ENCODE results near the gene CCDC175.
A peak's percentile ranks its signal among the peaks of the same experiment; 100 is the strongest.

Gene CCDC175

DNA sequence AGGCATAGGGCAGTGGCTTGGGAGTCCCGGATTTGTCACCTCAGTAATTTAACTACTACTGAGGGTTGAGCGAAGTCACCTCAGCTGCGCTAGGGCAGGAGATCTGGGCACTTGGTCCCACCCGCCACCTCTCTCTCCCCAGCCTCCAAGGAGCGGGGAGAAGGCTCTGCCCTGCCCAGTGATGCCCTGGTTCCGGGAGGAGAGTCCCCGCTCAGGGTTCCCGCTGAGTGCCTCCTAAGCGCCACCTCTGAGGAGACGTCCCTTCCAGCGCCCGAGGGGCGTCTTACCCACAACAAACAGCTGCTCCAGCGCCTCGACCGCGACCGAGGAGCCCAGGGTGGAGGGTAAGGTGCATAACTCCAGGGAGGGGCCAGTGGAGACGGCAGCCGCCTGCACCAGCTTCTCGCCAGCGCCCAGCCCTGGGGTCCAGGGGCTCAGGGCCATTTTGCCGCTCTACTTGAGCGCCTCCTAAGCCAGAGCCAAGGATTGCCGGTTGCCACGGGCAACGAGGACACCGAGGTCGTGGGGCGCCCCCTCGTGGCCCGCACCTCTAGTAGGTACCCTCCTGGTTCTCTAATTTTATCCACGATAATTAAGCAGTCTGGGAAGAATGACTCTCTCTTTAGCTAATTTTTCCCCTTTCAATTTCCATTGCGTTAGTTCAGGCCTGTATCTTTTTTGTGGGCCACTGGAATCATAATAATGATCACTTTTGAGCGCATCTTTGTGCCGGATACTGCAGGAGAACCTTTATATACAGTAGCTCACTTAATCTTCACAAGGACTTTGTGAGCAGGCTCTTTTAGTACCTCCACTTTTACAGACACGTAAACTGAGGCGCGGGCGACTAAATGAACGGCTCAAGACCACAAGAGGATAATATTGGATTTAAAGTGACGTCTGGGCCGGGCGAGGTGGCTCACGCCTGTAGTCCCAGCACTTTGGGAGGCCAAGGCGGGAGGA, at the start of gene CCDC175:
TSS of gene CCDC175 (minus strand) at position 481 of the 963 bp plus-strand sequence. CDS start at position 444, 37 bp downstream.
- peak; percentile 79 for DNase-seq

DNA sequence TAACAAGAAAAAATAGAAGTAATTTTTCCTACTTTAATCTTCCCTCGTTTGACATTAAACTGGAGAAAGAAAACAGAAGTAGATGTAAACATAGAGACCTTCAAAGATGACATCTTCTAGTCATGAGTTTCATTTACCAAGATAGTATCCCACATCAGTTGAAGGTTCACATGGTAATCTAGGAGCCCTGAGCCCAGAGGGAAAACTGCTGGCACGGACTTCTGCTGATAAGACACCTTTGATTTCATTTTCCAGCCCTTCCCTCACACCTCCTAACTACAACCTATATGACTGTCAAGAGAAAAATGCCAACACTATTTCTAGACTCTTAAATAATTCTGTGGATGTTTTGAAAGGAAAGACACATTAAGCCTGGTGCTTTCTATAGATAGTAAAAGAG, 46.0 kb upstream of the CCDC175 start:
- no peak for DNase-seq

DNA sequence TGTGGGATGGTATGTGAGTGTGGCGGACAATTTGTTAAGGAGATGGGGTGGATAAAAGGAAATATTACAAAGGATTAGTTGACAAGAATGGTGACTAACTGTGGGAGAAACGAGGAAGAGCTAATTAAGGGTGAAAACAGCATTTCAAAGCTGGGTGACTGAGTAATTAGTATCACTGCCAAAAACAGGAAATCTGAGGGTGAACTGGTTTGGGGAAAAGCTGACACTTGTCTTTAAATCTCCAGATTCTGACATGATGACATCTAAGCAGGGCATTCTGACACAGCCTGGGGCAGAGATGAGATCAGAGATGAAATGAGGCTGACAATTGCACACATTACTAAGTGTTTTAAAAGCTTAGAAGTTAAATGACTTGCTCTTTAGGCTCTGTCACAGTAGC, 42.4 kb upstream of the CCDC175 start:
- no peak for DNase-seq

DNA sequence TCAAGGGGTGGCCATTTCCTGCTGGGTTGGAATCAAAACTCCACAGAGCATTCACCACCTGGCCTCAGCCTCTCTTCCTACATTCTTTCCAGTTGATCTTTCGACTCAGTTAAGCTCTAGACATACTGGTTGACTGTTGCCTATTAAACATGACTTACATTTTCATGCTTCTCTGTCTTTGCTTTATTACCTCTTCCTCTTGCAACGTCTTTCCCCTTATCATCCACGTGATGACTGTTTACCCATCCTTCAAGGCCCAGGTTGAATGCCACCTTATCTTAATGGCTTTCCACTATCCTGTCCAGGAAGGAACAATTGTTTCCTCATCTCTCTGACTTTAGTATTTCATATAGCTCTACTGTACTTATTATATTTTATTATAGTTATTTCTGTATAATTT, 24.4 kb upstream of the CCDC175 start:
- no peak for DNase-seq

DNA sequence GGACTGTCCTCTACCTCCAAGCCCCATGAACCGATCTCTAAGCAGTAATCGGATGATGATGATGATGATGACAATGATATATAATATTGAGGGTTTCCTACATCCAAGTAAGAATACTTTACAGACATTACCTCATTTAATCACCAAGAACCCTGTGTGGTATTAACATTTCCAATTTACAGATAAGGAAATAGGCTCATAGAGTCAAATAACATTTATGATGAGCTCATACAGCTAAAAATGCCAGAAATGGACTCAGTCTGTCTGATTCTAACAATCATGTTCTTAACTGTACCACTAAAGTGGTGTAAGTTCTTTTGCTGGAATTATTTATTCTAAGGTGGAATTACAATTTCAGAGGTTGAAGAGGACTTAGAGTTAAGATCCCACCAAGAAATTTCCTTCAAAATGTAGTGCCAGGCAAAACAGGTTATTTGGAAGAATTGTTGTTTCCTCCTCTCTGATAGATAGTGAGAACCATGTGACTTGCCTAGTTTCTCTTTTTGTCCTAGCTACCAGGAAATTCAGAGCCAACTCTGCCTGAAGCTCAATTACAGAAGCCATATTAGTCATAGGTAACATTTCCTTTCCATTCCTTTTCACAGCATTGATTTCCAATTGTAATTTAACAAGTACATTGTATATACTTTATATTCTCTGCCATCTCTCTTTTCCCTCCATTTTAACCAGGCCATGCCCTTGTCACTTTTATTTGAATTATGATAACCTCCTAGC, 23.8 kb upstream of the CCDC175 start:
- DNase-seq = no peak

DNA sequence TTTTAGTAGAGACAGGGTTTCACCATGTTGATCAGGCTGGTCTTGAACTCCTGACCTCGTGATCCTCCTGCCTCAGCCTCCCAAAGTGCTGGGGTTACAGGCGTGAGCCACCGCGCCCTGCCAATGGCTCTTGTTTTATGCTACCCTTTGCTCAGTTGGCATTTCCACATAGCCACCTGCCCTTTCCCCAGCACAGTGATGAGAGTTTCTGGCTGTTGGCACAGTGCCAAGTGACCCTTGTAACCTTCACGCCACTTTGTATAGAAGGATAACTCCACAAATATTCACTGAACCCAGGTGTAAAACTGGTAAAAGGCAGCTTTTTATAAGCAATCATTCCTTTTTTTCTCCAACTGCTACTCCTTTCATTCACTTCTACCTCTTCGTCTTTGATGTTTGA, 18.5 kb upstream of the CCDC175 start:
- no peak for DNase-seq

DNA sequence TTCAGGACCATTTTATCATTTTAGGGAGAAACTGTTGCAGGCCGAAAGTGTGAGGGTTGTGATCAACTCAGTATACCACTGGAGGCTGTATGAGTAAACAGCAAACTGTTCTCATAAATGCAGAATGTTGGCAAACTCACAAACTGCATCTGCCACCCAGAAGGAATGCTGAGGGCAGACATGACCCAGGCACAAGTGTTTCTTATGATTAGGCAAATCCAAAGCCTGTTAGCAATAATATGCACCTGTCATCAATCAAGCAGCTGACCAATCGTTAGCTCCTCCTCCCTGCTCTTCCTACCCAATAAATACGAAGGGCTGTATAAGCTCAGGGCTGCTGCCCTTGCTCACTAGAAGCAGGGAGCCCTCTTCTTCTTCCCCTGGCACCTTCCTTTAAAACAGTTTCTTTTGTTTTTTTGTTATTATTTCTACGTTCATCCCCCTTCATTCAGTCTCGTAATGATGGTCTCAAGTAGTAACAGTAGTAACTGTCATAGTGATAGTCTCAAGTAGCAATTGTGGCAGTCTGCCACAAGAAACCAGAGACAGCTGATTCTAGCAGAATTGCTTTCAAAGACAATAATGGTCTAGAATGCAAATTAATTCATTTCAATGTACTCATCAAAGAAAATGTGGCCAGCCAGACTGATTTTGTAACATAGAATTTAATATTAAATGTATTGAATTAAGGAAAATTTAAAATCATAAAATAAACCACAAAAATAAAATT, 15.2 kb upstream of the CCDC175 start:
- no peak for DNase-seq

DNA sequence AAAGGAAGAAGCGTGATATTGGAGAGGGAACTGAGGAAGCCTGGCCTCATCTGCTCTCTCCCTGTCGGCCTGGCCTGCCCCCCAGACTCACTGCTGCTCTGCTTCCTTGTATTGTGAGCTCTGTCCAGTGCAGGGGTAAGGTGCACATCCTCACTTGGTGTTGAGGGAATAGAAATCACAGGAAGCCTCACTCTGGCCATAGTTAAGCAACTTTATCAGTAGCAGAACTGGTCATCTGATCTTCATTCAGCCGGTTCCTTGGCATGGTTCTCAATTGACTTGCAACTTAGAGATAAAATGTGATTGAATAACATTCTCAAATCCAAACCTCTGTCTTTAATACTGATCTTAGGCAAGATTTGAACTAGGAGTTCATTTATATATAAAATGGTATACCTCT, 11.5 kb upstream of the CCDC175 start:
- no peak for DNase-seq

DNA sequence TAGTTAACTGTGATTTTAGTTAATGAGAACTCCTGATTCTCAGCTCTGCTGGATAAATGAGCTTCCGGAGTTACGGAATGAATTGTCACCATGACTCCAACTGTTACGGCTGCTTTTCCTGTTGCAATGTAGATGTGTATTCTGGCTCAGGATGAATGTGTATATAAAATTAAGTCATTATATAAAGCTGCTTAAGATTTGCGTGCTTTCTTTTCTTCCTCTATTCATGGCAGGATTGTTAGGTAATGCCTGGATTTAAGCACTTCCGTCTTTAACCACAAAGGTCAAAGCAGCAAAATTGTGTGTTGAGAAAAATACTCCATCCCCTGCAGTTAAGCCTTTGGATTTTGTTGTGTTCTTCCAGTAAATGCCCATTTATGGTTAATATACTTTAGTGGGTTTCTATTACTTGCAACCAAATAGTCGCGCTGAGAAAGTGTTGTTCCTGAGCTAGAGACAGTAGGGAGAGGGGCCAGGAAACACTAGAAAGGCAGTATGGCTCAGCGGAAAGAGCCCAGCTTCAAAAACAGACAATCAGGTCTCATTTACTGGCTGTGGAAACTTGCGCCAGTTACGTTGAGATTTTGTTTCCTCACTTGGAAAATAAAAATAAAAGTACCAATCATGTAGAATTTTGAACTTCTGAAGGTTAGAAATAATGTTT, 9.4 kb upstream of the CCDC175 start:
- DNase-seq = no peak

DNA sequence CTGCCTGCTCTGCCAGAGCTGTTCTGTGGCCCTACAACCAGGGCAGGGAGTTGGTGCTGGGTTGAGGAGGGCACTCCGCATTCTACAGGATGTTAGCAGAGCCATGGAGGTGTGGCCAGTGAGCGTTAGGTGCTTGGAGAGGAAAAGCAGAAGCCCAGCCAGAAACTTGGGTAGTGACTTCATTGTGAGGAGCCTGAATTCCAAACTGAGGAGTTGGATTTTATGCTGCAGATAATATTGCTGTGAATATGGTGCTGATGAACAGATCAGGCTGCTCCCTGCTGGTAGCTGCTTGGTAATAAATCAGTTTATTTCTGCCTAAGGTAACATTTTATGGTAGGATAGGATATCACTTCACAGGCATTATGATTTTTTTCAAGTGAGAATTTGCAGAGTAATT, 7.1 kb upstream of the CCDC175 start:
- DNase-seq = no peak

DNA sequence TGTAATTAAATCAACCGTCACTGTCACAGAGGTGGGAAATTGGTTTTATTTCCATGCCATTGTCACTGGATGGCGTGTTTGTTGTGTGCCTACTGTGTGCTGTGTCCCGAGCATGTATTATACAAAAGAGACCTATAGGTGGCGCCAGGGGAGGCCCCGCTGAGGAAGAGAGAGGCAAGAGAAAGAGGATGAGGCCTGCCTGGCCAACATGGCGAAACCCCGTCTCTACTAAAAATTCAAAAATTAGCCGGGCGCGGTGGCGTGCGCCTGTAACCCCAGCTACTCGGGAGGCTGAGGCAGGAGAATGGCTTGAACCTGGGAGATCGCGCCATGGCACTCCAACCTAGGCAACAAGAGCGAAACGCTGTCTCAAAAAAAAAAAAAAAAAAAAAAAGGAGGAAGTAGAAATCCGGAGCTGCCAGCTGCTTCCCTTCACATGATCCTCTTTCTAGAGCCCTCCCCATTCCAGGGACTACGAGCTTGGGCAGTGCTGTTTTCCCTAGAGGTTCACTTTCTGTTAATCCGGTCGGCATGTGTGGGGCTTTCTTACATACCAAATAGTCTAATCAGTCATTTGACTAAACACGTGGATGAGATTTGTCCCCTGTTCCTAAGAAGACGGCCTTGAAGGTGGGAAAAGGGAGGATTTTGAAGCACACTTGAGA, 6.4 kb upstream of the CCDC175 start:
- DNase-seq = no peak

DNA sequence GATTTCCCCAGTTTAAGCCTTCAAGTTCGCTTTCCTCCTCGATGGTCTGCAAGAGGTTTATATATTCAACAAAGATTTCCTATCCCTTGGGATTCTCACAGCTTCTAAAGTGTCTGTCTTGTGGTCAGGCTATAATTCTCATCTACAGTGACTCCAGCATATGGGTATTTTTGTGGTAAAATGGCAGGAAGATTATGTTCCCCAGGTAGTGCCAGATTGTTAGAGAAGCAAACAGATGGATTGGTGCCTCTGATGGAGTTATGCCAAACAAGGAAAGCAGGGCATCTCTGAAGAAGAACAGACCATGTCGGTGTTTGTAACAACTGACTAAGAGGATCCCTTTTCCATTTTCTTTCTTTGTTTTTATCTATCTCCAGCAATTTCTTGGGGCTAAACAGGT, 5.5 kb upstream of the CCDC175 start:
- no peak for DNase-seq

DNA sequence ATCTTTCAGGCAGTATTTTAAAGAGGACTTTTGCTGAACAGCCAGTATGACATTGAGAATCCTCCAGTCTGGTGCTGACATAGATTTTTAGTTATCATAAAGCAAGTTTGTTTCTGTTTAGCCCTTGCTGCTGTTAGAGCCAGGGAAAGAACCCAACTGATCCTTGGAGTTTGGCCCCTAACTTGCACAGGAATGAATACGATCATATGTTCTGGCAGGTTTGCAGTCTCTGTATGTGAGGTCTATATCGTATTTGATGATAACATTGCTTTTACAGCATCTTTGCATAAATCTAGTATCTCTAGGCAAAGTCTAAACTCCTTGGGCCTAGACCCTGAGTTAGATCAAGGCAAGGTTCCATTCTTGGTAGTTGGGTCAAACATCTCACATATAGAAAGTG, 4.3 kb upstream of the CCDC175 start:
- DNase-seq = no peak

DNA sequence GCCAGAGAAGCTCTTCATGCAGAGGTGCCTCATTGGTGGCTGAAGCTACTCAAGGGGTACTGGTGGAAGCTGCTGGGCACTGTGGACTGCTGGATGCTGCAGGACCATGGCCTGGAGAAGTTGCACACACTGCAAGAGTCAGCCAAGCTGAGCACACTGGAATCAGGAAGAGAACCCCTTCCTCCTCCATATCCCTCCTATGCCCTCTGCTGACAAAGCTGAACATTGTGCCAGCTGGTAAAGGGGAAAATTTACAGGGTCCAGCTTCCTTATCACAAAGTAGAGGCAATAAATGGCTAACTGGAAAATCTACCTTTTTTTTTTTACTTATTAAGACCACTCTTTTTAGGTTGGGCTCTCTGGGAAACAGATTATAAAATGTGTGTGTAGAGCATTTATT, 6.5 kb downstream of the CCDC175 start:
- no peak for DNase-seq

DNA sequence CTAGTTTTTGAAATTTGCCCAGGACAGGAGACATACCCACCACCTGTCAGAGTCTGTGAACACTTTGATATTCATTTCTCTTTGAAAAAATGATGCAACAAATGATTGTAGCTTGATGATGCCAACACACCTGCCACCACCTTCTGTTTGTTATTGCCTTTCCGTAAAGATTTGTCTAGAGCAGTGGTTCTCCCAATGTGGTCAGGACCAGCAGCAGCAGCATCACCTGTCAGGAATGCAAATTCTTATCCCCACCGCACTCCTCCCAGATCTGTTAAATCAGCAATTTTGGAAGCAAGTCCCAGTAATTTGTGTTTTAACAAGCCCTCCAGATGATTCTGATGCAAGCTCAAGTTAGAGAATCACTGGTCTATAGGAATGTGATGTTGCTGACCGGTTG, 9.9 kb downstream of the CCDC175 start:
- DNase-seq = no peak

DNA sequence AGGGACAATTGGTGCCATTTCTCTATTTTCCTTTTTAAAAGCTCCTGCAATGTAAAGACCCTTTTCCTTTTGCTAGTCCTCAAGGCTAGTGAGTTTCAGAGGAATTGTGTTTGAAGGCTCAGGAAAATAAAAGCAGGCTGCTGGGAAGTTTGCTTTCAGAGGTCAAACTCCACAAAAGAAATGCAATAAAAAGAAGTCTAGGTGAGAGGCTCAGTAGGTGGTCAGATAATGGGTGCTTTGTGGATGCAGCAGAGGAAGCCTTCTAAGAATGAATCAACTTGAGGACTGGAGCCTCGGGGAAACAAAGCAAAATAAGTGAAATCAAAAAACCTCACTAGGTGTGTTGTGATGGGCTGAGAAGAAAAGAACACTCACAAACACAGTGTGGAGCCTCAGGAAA, 10.3 kb downstream of the CCDC175 start:
- DNase-seq = no peak

DNA sequence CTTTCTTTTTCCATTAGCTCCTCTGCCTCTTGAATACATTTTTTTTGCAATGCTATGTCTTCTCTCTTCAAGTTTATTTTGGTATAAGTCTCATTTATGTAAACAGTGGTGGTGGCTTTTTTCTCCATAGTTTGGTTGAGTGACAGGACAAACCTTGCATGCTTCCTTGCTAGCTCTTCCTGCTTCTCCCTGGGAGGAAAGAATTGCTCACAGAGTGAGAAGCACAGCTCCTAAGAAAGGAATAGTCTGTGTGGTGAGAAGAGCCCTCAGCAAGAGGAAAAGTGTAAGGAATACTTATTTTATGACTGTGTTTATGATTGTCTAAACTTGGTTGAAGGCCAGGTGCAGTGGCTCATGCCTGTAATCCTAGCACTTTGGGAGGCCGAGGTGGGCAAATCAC, 11.5 kb downstream of the CCDC175 start:
- DNase-seq = no peak

DNA sequence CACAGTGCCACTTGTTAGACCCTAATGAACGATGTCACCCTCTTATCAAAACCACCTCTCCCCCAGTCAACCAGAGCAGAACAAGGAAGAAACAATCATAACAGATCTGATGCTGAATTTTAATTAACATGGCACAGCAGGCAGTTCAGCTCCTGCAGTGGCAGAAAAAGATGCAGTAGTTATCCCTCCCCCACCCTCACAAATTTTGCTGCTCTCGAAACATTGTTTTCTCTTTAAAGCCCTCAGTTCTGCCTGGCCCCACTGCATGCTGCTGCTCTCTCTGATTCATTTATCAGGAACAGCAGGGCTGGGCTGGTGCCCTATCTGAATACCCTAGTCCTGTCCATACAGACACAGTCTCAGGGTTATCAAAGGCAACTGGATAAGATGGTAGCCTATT, 12.2 kb downstream of the CCDC175 start:
- no peak for DNase-seq

DNA sequence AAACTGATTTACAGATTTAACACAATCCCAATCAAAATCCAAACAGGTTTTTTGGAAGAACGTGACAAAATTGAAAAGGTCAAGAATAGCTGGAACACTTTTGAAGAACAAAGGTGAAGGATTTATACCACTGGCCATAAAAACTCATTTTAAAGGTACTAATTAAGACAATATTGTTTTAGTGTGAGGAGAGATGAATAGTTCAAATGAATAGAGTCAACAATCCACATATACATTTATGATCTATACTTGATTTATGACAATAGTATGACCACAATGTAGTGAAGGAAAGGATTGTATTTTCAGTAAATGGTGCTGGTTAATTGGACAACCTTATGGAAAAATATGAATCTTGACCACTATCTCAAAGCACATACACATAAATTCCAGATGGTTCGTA, 29.3 kb downstream of the CCDC175 start:
- DNase-seq = no peak

DNA sequence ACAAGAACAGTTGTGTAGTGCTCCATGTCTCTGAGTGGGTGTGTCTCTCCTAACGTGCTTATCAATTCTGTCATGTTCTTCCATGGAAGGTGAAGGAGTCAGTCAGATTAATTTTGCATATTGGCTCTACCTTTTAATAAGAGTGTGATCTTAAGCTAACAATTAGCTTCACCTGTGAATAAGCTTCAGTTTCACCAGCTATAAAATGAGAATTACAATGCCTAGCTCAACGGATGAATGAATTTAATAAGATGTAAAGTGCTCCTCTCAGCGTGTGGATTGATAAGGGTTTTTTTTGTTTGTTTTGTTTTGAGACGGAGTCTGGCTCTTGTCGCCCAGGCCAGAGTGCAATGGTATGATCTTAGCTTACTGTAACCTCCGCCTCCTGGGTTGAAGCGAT, 32.7 kb downstream of the CCDC175 start:
- DNase-seq = no peak

DNA sequence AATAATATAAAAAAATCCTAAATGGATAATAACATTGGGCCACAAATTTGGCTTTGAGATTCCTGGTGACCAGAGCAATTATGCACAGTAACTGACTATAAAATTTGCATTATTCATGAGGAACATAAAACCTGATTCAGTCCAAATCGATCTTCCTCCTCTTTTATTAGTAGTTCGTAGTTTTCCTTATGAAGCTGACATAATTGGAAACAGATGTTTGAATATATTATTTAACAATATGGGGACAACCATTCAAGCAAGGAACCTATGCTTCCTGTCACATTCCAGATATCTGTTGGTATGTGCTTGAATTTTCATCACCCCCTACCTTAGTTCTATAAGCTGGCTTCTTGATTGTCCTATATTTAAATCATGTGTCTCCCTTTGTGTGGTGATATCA, 34.9 kb downstream of the CCDC175 start:
- no peak for DNase-seq

DNA sequence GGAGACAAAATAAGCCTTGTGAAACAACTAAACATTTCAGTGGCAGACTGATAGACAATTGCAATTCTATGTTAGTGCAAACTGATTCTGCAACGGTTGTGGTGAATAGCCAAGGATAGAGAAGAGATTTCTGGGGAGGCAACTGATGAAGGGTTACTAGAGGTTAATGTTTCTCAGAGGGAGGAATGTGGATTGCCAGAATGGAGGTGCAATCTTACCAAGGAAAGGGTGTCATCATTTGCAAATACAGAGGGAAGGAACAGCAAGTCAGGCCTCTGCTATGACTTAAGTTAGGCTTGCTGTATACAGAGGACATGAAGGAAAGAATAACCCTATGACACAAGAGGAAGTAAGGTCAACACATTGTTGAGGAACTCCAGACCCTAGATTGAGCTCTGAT, 35.8 kb downstream of the CCDC175 start:
- DNase-seq = no peak
